CD4-positive, alpha-beta T cell treated with Interleukin-4 for 4 hours (primary cell): ENCODE results near the gene DNTT.
A peak's percentile ranks its signal among the peaks of the same experiment; 100 is the strongest.

Source experiments
- DNase-seq: peaks from one replicate; pipeline ENCODE4 v3.0.0-alpha.2; 2020

DNTT gene

DNA sequence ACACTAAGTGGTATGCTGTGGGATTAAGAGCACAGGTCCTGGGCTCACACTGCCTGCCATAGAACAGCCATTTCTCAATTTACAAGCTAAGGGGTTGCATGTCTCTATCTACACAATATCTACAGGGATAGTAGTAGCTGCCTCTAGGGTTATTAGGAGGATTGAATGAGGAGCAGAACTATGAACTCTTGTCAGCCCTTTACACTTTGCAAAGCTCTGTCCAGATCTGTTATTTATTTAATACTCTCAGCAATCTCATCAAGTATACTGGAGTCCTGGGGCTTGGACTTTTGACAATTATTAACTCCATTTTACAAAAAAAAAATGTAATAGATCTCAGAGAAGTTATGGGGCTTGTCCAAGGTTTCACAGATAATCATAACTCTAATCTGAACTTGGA lies 47.8 kb downstream of the DNTT start:
- no peak for DNase-seq

DNA sequence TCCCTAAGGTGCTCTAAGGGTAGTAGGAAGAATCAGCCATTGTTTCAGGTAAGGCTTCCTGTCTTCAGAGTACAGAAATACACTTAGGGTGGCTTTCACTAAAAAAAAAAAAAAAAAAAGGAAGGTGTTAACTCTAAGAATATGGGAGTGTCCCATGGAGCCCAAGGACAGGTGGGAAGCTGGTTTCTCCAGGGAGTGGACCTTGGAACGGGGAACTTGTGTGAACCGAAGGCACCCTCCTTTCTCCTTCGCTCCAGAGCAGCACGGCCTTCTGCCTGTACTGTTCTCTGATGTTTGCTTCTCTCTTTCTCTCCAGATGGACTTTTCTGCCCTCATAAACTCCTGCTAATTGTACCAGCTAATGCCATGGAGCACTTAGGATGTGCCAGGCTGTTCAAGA lies 48.3 kb downstream of the DNTT start:
- no peak for DNase-seq

DNA sequence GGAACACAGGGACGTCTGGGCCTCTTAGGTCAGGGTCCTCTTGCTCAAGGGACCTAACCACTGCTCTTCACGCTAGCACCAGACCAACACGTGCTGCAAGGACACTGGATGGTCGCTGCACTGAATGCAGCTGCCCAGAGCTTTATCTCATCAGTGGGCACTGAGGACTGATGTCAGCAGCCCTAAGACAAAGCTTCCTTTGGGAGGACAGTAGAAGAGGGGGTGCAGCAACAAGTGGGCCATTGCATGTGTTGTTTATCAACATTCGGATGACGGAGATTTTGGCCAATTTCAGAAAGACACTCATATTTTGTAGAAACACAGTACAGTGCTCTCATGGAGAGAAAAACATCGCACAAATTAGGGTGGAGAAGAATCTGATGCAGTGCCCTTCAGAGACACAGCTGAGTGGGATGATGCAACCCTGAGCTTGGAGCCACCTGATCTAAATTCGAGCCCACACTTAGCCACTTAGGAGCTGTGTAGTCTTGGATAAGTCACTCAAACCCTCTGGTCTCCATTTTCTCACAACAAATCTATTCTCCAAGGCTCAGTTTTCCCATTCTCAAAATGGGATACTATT lies 52.9 kb downstream of the DNTT start:
- no peak for DNase-seq

DNA sequence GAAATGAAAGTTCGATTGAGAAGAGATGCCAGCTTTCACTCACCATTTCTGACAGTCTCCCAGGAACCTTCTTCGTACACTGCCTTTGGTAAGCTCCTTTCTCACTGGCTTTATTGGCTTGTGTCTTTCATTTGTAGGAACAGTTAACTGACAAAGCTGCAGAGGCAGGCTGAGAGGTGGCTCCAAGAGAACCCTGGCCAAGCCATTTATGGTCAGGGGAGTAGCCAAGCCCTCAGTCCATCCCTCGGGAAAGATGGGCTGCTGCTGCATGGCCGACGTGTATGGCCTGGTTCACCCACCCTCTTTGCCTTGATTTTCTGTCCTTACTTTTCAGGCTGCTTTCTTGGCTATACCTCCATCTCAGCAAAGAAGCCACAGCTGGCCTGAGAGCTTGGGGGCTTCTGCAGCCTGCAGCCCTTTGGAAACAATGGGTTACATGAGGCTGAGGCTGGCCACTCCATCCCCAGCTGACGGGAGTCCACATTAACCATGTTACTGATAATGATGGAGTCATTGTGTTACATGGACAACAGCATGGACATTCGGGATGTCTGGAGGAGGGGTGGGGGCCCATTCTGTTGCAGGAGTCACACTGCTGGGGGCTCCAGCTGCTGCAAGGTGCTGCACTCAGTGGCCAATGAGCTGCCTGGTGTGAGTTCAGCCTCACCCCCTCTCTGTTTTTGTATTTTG lies 54.8 kb downstream of the DNTT start, which contains the start of gene OPALIN:
Gene OPALIN (minus strand): TSS at position 152 of the 690 bp plus-strand sequence. CDS start 106 bp downstream, at position 46.
- no peak for DNase-seq

DNA sequence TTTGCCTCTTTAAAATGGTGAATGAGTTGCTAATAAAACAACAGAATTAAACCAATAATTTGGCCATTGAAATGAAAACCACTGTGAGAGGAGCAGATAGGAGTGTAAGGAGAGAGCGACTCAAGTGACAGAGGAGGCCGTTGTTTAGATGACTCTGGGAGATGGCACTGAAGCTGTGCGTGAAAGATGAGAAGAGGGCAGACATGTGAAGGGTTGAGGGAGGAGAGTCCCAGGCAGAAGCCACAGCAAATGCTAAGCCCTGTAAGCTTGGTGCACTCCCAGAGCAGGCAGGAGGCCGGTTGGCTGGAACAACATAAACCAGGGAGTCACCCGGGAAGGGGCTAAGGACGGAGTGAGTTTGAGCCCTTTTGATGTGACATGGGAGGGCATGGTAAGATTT lies 55.4 kb downstream of the DNTT start:
- no peak for DNase-seq

DNA sequence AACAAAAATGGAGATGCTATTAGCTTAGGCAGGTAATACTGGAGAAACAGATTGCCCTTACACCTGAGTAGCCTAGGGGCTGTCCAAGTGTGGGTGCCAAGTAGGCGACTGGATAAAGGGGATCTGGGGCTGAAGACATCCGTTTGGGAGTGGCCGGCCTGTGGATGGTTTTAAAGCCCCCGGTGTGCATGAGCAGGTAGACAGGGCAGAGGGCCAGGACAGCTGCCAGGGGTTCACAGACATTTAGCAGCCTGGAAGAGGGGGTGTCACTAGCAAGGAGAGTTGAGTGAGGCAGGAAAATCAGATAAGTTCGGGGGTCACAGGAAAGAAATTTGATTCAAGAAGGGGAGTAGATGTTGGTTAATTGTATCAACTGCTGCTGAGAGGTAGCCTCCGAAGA lies 56.1 kb downstream of the DNTT start:
- DNase-seq = no peak

DNA sequence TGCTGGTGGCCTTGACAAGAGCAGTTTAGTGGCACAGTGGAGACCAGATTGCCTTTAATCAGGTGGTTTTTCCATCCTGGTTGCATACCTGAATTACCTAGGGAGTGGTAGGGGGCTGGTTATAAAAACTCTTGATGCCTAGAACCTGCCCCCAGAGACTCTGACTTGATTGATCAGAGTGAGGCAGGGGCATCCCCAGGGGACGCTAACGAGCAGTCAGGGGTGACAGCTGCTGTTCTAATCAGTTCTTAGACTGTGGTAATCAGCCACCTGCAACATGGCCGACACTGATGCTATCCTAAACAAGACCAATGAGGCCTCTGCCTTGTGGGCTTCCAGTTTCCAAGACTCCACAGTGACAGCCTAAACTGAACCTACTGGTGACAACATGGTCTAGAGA lies 56.5 kb downstream of the DNTT start:
- DNase-seq = no peak

DNA sequence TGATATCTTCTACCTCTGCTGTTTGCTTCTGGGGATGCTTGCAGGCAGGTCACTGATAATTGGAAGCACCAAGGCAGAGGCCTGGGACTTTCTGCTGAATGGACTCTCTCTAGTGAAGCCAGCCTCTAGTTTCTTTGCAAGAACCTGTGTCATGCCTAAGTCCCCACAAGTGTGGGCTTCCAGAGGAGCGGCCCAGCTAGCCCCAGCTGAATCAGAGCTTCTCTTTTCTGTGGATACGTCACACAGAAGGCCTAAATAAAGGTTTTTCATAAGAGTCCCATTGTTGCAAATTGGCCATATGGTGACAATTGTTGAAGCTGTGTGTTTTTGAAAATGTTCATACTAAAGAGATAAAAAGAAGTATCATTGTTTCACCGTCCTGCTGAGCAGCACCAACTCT lies 61.3 kb downstream of the DNTT start:
- no peak for DNase-seq

DNA sequence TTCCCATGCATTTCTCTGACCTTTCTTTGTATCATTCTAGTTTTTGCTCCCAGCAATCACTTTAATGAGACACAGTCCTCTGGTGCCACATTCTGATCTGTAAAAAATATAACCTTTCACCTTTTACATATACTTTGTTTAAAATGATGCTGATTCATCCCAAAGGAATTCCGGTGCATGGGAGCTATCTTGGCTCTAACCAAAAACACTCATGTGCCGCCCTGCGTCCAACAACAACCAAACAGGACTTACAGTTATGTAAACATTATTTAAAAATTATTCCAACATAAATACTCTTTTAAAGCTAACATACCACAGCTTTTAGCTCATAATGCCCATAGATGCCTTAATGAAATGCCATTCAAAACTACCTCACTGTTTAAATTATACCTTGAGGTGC lies 62.3 kb downstream of the DNTT start:
- DNase-seq = no peak

DNA sequence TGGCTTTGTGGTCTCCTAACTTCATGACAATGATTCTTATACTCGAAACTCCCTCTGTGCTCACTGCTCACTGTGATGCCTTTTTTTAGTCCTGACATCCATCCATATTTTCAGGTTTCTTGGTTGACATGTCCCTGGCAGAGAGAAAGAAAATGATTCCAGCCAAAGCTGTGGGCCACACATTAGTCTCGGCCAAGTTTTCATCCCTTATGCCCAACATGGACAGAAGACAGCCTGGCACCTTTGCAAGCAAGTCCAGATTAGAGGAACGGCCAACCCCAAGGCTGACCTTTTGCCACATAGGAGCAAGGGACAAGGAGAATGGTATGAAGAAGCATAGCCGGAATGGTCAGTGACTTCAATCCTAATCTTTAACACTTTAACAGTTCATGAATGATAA lies 63.2 kb downstream of the DNTT start:
- DNase-seq = no peak

DNA sequence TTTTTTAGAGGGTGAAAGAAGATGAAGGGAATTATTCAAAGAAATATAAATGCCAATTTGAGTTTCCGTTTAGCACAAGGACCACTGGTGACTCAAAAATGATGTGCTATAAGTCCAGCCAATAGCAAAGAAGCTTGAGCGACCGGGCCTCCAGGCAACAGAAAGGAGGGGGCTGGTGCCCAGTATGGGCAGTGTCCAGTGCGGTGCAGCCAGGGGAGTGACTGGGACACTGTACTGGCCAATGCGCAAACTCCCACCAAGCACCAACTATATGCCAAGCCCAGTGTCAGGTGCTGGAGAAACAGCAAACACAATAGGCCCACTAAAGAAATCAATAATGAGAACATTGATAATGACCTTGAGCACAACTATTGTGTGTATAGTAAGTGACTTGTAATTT lies 64.7 kb downstream of the DNTT start:
- no peak for DNase-seq

DNA sequence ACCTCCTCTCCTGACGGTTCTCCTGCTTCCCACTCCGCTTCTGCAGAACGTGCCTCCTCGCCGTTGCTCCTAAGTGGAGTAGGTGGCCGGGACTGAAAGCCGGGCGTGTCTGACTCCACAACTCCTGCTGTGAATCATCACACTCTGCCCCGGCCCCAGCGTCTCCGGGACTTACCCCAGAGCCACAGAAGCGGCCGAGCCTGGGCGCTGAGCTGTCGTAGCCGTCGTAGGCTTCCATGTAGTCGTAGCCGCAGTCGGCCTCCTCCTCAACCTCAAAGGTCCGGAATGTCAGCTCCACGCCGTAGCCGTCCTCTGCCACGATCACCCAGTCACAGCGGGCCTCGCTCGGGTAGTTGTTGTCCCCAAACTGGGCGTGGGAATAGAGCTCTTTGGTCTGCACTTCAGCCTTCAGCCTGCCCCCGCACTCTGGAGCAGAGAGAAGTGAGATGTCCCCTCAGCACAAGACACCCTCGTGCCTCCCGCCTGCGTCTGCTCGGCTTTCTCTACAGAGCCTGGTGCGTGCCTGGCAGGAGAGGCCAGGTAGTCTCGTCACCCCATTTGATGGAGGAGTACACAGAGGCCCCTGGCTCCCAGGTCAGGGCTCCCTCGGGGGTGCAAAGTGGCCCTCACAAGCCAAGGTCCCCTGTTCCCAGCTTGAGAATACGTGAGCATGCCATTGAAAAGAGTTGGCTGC lies 65.8 kb downstream of the DNTT start:
- DNase-seq = no peak

DNA sequence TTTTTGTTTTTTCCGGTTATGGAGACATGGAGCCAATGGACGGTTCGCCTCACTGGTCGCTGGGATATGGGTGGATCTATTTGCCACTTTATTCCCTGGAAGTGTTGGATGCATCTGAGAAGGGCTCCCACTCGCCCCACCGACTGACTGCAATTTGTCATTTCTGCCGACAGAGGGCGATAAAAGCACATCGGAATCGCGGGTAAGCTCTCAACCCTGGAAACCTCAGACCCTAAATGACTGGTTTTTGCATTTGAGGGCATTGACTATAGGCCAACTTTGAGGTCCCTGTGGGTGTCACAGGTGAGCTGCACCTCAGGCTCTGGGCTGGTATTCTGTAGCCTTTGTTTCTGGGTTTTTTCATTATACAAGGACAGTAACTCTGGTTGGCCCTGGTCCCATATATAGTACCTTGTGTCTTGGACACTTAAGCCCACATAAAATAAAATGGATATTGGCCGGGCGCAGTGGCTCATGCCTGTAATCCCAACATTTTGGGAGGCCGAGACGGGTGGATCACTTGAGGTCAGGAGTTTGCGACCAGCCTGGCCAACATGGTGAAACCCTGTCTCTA lies 66.4 kb downstream of the DNTT start:
- DNase-seq = peak; percentile 53

DNA sequence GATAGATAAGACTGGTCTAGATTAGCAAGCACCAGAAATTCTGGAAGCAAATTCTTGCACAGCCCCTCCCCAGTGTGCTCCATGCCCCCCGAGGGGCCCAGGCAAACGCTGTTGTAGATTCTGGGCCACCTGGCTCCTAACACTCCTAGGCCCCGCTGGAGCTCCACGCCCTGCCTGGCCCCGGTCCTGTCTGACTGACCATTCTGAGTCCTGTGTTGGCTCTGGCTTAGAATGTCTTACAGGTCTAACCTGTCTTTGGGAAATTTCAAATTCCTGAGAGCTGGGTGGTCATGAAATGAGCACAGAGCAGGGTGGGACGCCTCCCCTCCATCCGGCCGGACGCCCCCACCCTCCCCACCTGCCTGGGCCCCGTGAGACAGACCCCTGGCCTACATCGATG lies 67.1 kb downstream of the DNTT start:
- DNase-seq = no peak

DNA sequence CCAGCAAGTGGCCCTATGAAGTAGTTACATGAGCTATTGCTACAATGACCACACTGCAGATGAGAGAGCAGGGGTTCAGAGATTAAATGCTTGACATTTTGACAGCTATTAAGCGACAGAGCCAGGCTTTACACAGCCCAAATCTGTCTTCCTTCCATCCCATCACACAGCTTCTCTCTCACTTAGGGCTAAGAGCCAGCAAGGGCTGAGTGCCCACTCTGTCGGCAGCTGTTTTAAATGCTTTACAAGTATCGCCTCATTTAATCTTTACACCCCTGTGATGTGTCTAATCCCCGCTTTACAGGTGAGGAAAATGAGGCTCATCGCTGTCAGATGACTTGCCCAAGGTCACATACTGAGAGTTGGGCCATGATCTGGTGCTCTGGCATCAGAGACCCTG lies 69.8 kb downstream of the DNTT start:
- DNase-seq = no peak

DNA sequence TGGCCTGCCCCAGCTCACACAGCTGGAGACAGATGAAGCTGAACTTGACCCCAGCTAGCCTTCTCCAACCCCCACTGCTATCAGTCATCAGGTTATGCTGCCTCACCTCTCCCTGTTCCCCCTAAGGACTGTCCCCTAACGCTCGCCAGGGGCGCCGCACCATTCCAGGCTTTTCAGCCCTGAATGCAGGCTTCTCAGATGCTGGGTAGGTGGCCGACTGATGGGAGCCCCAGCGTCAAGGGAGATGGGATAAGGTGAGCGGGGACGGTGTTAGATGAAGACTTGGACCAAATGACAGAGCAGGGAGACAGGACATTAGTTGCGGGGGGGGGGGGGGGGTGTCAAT lies 70.4 kb downstream of the DNTT start:
- DNase-seq = no peak

DNA sequence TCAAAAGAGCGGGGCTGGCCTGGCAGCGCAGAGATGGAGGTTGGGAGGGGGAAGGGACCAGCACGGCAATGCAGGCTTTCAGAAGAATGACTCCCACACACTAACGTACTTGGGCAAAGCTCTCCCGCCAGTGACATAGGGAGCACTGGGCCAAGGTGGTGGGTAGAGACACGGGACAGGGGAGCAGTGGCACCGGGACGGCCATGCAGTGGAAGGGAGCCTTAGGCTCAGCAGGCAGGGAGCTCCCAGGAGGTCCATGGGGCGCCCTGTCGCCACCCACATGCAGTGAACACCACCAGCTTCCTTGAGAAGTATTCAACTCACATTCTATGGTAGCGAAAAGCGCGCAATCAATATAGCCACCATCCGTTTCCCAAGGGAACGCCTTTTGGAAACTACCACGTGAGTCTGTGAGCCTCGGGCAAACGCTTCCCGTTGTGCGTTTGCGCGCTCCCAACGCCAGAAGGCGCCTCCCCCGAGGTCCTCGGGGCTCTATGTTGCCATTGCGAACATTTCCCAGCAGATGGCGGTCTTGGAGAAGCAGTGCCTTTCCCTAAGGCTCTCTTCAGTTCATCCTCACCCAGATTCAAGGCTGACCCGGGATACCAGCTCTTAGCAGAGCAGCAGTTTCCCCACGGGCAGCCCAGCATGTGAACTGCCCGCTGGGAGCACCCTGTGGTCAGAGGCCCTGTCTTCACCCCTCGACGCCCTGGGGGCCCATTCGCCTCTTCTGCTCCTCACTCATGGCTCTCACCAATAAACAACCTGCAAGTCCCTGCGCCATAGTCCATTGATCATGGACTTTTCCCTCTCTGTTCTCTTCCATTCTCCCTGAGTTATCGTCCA lies 71.0 kb downstream of the DNTT start:
- DNase-seq = peak; percentile 67

DNA sequence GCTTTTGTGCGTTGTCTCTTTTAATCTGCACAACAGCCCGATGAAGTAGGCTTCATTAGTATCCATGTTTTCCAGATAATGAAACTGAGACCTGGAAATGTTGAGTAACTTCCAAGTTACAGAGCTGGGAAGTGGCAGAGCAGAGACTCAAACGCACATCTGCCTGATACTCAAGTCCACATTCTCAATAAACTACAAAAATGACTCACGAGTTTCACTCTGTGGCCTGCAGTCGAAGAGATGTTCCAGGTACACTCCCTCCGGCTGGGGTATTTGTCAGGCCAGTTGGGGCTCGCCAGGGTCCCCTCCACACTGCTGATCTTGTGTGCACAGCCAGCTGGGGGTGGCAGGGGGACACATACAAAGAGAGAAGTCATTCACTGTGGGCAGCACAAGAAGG lies 72.2 kb downstream of the DNTT start:
- DNase-seq = no peak

DNA sequence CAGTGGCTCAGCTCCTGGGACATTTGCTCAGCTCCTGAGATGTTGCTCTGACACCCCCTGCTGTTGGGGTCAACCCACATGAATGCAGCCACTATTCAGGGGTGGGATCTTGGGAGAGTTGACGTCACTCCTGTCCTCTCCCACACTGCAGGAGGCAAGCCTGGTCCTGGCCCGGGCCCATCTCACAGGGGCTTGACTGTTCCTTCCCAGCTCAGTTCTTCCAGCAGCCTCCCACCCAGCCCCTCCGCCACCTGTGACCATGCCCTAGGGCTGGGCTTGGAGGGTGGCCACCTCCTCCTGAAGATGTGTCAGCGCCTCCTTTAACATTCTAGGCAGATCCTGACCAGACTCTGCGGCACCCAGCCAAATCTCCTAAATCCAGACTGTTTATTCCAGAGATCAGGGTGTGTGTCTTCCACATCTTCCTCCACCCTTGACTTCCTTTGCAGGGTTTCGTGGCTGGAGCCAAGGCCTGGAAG lies 73.6 kb downstream of the DNTT start:
- no peak for DNase-seq

DNA sequence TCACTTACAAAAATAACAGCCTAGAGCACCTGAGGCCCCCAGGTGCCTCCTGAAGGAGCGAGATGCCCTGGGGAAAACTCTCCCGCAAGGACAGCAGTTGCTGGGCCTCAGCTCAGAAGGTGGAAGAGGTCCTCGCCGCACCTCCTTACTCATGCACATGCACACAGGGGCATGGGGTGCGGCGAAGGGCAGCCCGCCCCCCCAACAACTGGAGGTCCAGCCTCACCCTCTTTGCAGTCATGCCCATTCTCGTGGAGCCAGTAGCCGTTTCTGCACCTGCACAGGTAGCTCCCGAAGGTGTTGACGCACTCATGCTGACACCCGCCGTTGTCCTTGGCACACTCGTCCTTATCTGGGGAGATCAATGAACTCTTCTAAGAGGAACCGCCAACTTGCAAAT lies 74.5 kb downstream of the DNTT start:
- no peak for DNase-seq

DNA sequence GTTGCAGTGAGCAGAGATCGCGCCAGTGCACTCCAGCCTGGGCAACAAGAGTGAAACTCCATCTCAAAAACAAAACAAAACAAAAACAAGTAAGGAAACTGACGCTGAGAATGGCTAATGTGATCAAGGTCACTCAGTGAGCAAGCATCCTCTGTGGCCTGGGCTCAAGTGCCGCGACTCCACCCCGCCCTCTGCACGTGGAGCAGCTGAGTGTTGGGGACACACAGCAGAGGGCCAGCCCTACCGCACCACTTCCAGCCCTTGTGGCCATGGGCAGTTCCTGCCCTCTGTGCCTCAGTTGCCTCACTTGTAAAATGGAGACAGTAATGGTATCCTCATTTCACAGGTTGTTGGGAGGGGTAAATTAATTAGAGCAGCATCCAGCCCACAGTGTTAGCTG lies 75.5 kb downstream of the DNTT start:
- no peak for DNase-seq

DNA sequence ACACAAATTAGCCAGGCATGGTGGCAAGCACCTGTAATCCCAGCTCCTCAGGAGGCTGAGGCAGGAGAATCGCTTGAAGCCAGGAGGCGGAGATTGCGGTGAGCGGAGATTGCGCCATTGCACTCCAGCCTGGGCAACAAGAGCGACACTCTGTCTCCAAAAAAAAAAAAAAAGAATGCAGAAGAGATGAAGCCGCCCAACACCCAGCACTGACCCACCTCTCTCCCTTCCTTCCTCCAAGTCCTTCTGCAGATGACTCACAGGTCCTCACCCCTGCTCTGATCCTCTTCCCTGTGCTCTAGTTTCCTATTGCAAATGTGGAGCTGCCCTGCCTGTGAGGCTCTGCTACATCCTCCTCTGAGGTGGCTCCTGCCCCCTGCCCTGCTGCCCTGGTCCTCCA lies 76.6 kb downstream of the DNTT start:
- DNase-seq = no peak

DNA sequence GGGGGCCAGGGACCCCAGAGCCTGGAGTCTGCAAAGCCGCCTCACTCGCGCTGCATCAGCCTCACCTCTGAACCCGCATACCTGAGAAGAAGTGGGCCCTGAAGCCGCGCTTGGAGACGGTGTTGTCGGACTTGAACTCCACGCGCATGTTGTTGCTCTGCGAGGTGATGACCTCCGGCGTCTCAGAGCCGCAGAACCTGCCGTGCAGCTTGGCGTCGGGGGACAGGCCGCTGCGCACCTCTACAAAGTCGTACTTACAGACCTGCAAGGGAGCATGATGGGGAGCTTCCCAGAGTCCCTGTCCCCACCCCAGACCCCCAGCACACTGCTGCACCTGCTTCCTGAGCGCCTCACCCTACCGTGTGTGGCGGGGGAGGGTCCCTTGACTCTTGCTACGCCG lies 80.3 kb downstream of the DNTT start:
- no peak for DNase-seq
